Large intestine (tissue), 3 donors: ENCODE measurements around the gene FAM124B. TPM values are rescaled to one million over a fixed set of nuclear protein-coding genes. Genes with fewer than 3 reads are reported as not detected.

Experiments used
- DNase-seq, 2 donors: peaks; one replicate each; pipeline versions ENCODE4 v3.0.0 to v3.0.0-alpha.2; 2013
- H3K27ac ChIP-seq: one replicate; pipeline ENCODE4 v1.5.1; 2013; ENCODE audit warnings: low read length
- H3K27me3 ChIP-seq: 2 replicates; pipeline ENCODE4 v1.6.1; 2013; ENCODE audit warnings: low read length; ENCODE audit not compliant: control insufficient read depth, insufficient read depth
- H3K36me3 ChIP-seq: 2 replicates; pipeline ENCODE4 v1.6.1; 2013; ENCODE audit warnings: low read length; ENCODE audit not compliant: control insufficient read depth, insufficient read depth
- H3K4me1 ChIP-seq: one replicate; pipeline ENCODE4 v1.6.1; 2013; ENCODE audit warnings: low read length; ENCODE audit not compliant: control insufficient read depth, insufficient read depth
- H3K4me3 ChIP-seq: one replicate; pipeline ENCODE4 v1.5.1; 2013; ENCODE audit warnings: low read length
- H3K9me3 ChIP-seq: one replicate; pipeline ENCODE4 v1.6.1; 2013; ENCODE audit warnings: mild to moderate bottlenecking, low read depth, low read length, moderate library complexity; ENCODE audit not compliant: control insufficient read depth
- WGBS: methylation state at CpG from one replicate; pipeline ENCODE4 v1.1.5; 2013; ENCODE audit warnings: low lambda C conversion rate; ENCODE audit not compliant: insufficient coverage; 5-methylcytosine and 5-hydroxymethylcytosine counted together
- polyA plus RNA-seq: library from polyadenylated mRNA; unstranded; fragments of 120-200 nt; gene quantifications from one replicate; pipeline ENCODE4 v1.2.1, GENCODE V29; 2013

The FAM124B gene
- polyA plus RNA-seq, 1 donor, result 1.8 TPM

GRCh38 chr2:224343226-224343625 is 58.7 kb downstream of the FAM124B start:
- Histone ChIP-seq H3K4me3 (no peak overlapping the region), H3K27ac (no peak overlapping the region), H3K27me3 (no peaks in the 10 kb centered on the region), H3K9me3 (no peaks in the 10 kb centered on the region), H3K4me1 (no peaks in the 10 kb centered on the region), H3K36me3 (no peaks in the 10 kb centered on the region)
- WGBS, result no CpG with 5 or more reads among the region's 4 CpGs
- no peak for DNase-seq

GRCh38 chr2:224335991-224336390 is 65.9 kb downstream of the FAM124B start:
- Histone ChIP-seq H3K4me3 (no peak overlapping the region), H3K27me3 (no peaks in the 10 kb centered on the region), H3K9me3 (no peaks in the 10 kb centered on the region), H3K36me3 (no peaks in the 10 kb centered on the region), H3K27ac (no peak overlapping the region), H3K4me1 (no peaks in the 10 kb centered on the region)
- no CpG with 5 or more reads among the region's 1 CpG for WGBS
- no peak for DNase-seq

GRCh38 chr2:224334726-224335125 is 67.2 kb downstream of the FAM124B start:
- DNase-seq, result no peak
- no peaks in the 10 kb centered on the region for H3K36me3 ChIP-seq
- no CpG with 5 or more reads among the region's 2 CpGs for WGBS

GRCh38 chr2:224333726-224334482 is 68.0 kb downstream of the FAM124B start:
- Histone ChIP-seq H3K36me3 (no peaks in the 10 kb centered on the region), H3K9me3 (no peaks in the 10 kb centered on the region), H3K27me3 (no peaks in the 10 kb centered on the region), H3K27ac (no peak overlapping the region), H3K4me1 (no peaks in the 10 kb centered on the region), H3K4me3 (no peak overlapping the region)
- WGBS, result 60% methylated on average over 1 of the region's 6 CpGs
- no peak for DNase-seq

More at GRCh38 chr2:224334726-224335125, 67.2 kb downstream of the FAM124B start:
- Histone ChIP-seq H3K9me3 (no peaks in the 10 kb centered on the region), H3K4me1 (no peaks in the 10 kb centered on the region), H3K27ac (no peak overlapping the region), H3K4me3 (no peak overlapping the region), H3K27me3 (no peaks in the 10 kb centered on the region)

GRCh38 chr2:224331698-224332097 is 70.2 kb downstream of the FAM124B start:
- Histone ChIP-seq H3K4me3 (no peak overlapping the region), H3K27me3 (no peaks in the 10 kb centered on the region), H3K4me1 (no peaks in the 10 kb centered on the region), H3K36me3 (no peaks in the 10 kb centered on the region), H3K27ac (no peak overlapping the region), H3K9me3 (no peaks in the 10 kb centered on the region)
- 83% methylated on average over 1 of the region's 8 CpGs for WGBS
- no peak for DNase-seq

- Histone ChIP-seq H3K9me3 (no peaks in the 10 kb centered on the region), H3K4me3 (no peak overlapping the region), H3K36me3 (no peaks in the 10 kb centered on the region), H3K27me3 (peaks cover 2% of the 10 kb centered on the region), H3K4me1 (no peaks in the 10 kb centered on the region), H3K27ac (no peak overlapping the region)
- 82% methylated on average over 2 of the region's 3 CpGs for WGBS
- DNase-seq, result no peak
Observed at GRCh38 chr2:224328798-224329197, 73.1 kb downstream of the FAM124B start.

Other genes starting within 250 kb of the FAM124B start
- 63.3 TPM for gene CUL3, start 183.3 kb upstream of the FAM124B start, polyA plus RNA-seq